ENCODE data around the gene TM4SF5. TPM values are rescaled to one million over a fixed set of nuclear protein-coding genes. Genes with fewer than 3 reads are reported as not detected.

Gene TM4SF5
- total and polyA plus RNA-seq, 2 of the 8 experiments (the other 6 are each of a cell fraction or from before 2014, with no cell fraction given): not detected

GRCh38 chr17:4748686-4749085 is 23.0 kb upstream of the TM4SF5 start:
- Histone ChIP-seq H3K18ac (ENCODE audit: extremely low read depth, low read length) (no peak overlapping the region), H3K79me2 (ENCODE audit: control insufficient read depth in 1 of 2, insufficient read depth in 2 of 2, low read length in 2 of 2) (no peaks in the 10 kb centered on the region), H2AFZ (ENCODE audit: low read length) (no peak overlapping the region), H3K27me3 (replicated peaks in 1 of 4; ENCODE audit: control insufficient read depth in 3 of 4, extremely low read depth in 1 of 4, insufficient read depth in 3 of 4, low read length in 3 of 4) (peaks cover 0 to 9% (median 5%) of the 10 kb centered on the region in 4 experiments; a peak in 4 of 7 replicates), H3K9ac (replicated peaks in 1 of 4; ENCODE audit: extremely low read depth in 1 of 4, low read depth in 3 of 4, low read length in 3 of 4) (no peak overlapping the region), H3K56ac (replicated peaks; ENCODE audit: insufficient read length, low read depth, low read length) (no peak overlapping the region), H2BK12ac (ENCODE audit: low read depth, low read length) (no peak overlapping the region), H3K4me2 (ENCODE audit: insufficient read depth in 1 of 2, low read depth in 2 of 2, low read length in 2 of 2) (no peak overlapping the region), H2BK15ac (ENCODE audit: low read length) (no peak overlapping the region), H4K8ac (ENCODE audit: extremely low read depth, insufficient read depth, low read length) (no peak overlapping the region), H3K4ac (replicated peaks; ENCODE audit: insufficient read length, low read depth, low read length) (no peak overlapping the region), H3K36me3 (ENCODE audit: control insufficient read depth in 2 of 4, insufficient read depth in 4 of 4, low read length in 3 of 4) (no peaks in the 10 kb centered on the region), H3K23me2 (ENCODE audit: low read depth, low read length) (peaks cover 7% of the 10 kb centered on the region; the same call in 1 of the 2 replicates), H2AK5ac (ENCODE audit: low read depth, low read length) (no peak overlapping the region), H4K91ac (replicated peaks; ENCODE audit: insufficient read length, low read length) (no peak overlapping the region), H2BK120ac (replicated peaks; ENCODE audit: low read depth, low read length) (no peak overlapping the region), H3K14ac (ENCODE audit: insufficient read length) (no peak overlapping the region), H2BK20ac (ENCODE audit: low read length) (no peak overlapping the region), H4K5ac (ENCODE audit: insufficient read length, low read depth, low read length) (no peak overlapping the region), H3K4me1 (replicated peaks in 1 of 4; ENCODE audit: control insufficient read depth in 3 of 4, insufficient read depth in 4 of 4, low read length in 3 of 4) (peaks cover 0 to 3% (median under 1%) of the 10 kb centered on the region in 4 experiments; a peak in 3 of 7 replicates), H3K79me1 (ENCODE audit: low read depth, low read length) (no peaks in the 10 kb centered on the region), H3K9me3 (ENCODE audit: insufficient read depth in 2 of 2, low read depth in 1 of 2, low read length in 1 of 2) (no peaks in the 10 kb centered on the region), H3K27ac (ENCODE audit: low read depth, low read length) (no peak overlapping the region), H2BK5ac (ENCODE audit: low read depth, low read length) (no peak overlapping the region), H3K23ac (ENCODE audit: insufficient read length) (no peak overlapping the region), H4K20me1 (replicated peaks in 1 of 2; ENCODE audit: control insufficient read depth in 1 of 2, insufficient read depth in 2 of 2, low read length in 2 of 2) (no peaks in the 10 kb centered on the region), H3K4me3 (ENCODE audit: extremely low read depth in 1 of 4, insufficient read depth in 2 of 4, low read depth in 3 of 4, low read length in 4 of 4) (no peak overlapping the region)
- no peak for TF ChIP-seq EGR1 (IDR thresholded peaks at IDR 0.05; ENCODE audit: borderline replicate concordance, low read depth, low read length)
- FAIRE-seq (no peak), DNase-seq (ENCODE audit: low read depth in 1 of 2, low spot score in 2 of 2) (no peak)
- WGBS, 2 experiments (ENCODE audit: extremely low coverage in 1 of 2, insufficient coverage in 1 of 2, insufficient read length in 1 of 2, insufficient replicate concordance in 2 of 2, low coverage in 1 of 2, low lambda C conversion rate in 2 of 2, missing lambda C conversion rate in 1 of 2): 75% methylated on average over 4 of the region's 4 CpGs; no CpG with 5 or more reads in 1 of the 2 experiments
- CTCF ChIA-PET (ENCODE audit: partially characterized antibody): interaction anchor here (0.9 to 1.0 kb wide), 2 partner anchors 38 to 42 kb away, joined by 4 to 7 read pairs; no protein-coding TSS in a partner anchor
- POLR2A ChIA-PET (ENCODE audit: partially characterized antibody): no interaction called here
